ENCODE data around the gene EXOG. TPM values are rescaled to one million over a fixed set of nuclear protein-coding genes. Genes with fewer than 3 reads are reported as not detected.

Gene EXOG
- total and polyA plus RNA-seq, 2 experiments from 2014 or later, result 6.3 to 7.5 TPM

DNA sequence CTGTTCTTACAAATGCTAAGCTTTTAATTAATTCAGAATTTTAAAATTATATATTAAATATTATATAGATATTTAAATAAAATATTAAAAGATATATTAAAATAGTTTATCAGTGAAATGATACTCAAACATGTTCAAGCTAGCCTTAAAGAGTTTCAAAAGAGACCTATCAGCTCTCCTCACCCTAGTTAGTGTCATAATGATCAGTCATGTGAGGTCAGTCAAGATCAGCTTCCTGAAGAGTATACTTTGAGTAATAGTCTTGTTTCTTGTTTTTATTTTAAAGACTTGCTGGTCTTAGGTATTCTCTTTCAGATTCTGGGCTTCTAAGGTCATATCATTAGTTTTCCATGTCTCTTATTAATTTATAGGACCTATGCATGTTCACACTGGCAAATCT lies 14.5 kb downstream of the EXOG start:
- no peaks in the 10 kb centered on the region for H3K36me3 ChIP-seq (replicated peaks; ENCODE audit: insufficient read depth, low read depth)
- no peak for TF ChIP-seq EZH2 (IDR thresholded peaks at IDR 0.05; ENCODE audit: borderline replicate concordance)
- TF ChIP-seq EZH2phosphoT487 (IDR thresholded peaks at IDR 0.05; ENCODE audit: low read depth, severe bottlenecking, unreplicated experiment), result no peak
- TF ChIP-seq, protein P1, sequence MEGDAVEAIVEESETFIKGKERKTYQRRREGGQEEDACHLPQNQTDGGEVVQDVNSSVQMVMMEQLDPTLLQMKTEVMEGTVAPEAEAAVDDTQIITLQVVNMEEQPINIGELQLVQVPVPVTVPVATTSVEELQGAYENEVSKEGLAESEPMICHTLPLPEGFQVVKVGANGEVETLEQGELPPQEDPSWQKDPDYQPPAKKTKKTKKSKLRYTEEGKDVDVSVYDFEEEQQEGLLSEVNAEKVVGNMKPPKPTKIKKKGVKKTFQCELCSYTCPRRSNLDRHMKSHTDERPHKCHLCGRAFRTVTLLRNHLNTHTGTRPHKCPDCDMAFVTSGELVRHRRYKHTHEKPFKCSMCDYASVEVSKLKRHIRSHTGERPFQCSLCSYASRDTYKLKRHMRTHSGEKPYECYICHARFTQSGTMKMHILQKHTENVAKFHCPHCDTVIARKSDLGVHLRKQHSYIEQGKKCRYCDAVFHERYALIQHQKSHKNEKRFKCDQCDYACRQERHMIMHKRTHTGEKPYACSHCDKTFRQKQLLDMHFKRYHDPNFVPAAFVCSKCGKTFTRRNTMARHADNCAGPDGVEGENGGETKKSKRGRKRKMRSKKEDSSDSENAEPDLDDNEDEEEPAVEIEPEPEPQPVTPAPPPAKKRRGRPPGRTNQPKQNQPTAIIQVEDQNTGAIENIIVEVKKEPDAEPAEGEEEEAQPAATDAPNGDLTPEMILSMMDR (IDR thresholded peaks at IDR 0.05; ENCODE audit: poor library complexity), result no peak

DNA sequence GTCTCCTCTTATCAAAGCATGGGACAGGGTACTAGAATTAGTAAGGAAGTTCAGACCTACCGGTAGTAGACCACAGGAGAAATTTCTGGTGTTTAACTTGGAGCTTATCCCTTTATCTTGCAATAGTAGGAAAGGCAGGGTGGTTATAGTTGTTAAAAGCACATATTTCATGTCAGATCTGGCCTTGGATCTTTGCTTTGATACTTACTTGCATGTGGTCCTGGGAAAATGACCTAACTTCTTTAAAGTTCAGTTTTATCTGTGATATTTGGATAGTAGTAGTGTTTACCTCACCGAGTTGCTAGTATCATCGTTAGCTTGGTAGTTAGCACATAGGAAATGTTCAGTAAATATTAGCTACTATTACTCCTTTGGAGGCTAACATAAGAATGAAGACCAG lies 15.4 kb downstream of the EXOG start:
- Histone ChIP-seq H3K9me3 (ENCODE audit: low read depth) (no peaks in the 10 kb centered on the region), H3K4me3 (no peak overlapping the region), H3K79me2 (no peaks in the 10 kb centered on the region), H3K36me3 (replicated peaks; ENCODE audit: insufficient read depth, low read depth) (no peaks in the 10 kb centered on the region), H3K27ac (no peak overlapping the region), H2AFZ (no peak overlapping the region), H3K4me2 (no peak overlapping the region), H3K9me2 (replicated peaks; ENCODE audit: insufficient read depth) (no peaks in the 10 kb centered on the region), H3K4me1 (ENCODE audit: insufficient read depth) (no peaks in the 10 kb centered on the region), H4K20me1 (ENCODE audit: insufficient read depth, poor library complexity, severe bottlenecking) (no peaks in the 10 kb centered on the region), H3K27me3 (no peaks in the 10 kb centered on the region)
- DNase-seq (ENCODE audit: low spot score), result no peak
- 80% methylated on average over 3 of the region's 3 CpGs for WGBS (ENCODE audit: low lambda C conversion rate, missing lambda C conversion rate)
- no peak for TF ChIP-seq EZH2phosphoT487 (IDR thresholded peaks at IDR 0.05; ENCODE audit: low read depth, severe bottlenecking, unreplicated experiment)
- no peak for TF ChIP-seq EZH2 (IDR thresholded peaks at IDR 0.05; ENCODE audit: borderline replicate concordance)
- TF ChIP-seq, protein P1 (IDR thresholded peaks at IDR 0.05; ENCODE audit: poor library complexity), result no peak

More for the DNA sequence above, 14.5 kb downstream of the EXOG start:
- Histone ChIP-seq H3K27ac (no peak overlapping the region), H3K79me2 (no peaks in the 10 kb centered on the region), H3K27me3 (no peaks in the 10 kb centered on the region), H3K4me3 (no peak overlapping the region), H3K4me2 (no peak overlapping the region), H2AFZ (no peak overlapping the region), H3K4me1 (ENCODE audit: insufficient read depth) (no peaks in the 10 kb centered on the region), H4K20me1 (ENCODE audit: insufficient read depth, poor library complexity, severe bottlenecking) (no peaks in the 10 kb centered on the region), H3K9me2 (replicated peaks; ENCODE audit: insufficient read depth) (no peaks in the 10 kb centered on the region), H3K9me3 (ENCODE audit: low read depth) (no peaks in the 10 kb centered on the region)
- DNase-seq (ENCODE audit: low spot score), result no peak

DNA sequence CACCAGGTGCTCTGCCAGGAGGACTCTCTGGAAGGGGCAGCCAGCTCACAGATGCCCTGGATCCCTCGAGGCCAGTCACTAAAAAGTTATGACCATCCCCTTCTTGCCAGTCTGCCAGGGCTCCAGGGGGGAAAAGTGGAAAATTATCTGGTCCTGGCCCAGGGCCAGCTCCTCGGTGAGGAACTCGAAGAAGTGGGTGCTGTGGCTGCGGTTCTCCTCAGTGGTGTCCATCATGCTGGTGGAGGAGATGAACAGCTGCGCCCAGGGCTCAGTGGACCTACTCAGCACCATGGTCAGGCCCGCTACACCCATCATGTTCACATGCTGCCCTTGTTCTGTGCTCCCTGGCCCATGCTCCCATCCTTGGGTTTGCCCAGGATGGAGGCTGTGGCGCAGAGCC lies 19.2 kb downstream of the EXOG start:
- Histone ChIP-seq H3K36me3 (replicated peaks; ENCODE audit: insufficient read depth, low read depth) (no peaks in the 10 kb centered on the region), H3K4me1 (ENCODE audit: insufficient read depth) (no peaks in the 10 kb centered on the region), H3K27ac (no peak overlapping the region), H3K9me2 (replicated peaks; ENCODE audit: insufficient read depth) (no peaks in the 10 kb centered on the region), H4K20me1 (ENCODE audit: insufficient read depth, poor library complexity, severe bottlenecking) (no peaks in the 10 kb centered on the region), H3K79me2 (no peaks in the 10 kb centered on the region), H3K4me2 (no peak overlapping the region), H2AFZ (no peak overlapping the region), H3K9me3 (ENCODE audit: low read depth) (no peaks in the 10 kb centered on the region), H3K27me3 (no peaks in the 10 kb centered on the region), H3K4me3 (no peak overlapping the region)
- no peak for DNase-seq (ENCODE audit: low spot score)
- 94% methylated on average over 7 of the region's 7 CpGs for WGBS (ENCODE audit: low lambda C conversion rate, missing lambda C conversion rate)
- TF ChIP-seq, protein P1 (IDR thresholded peaks at IDR 0.05; ENCODE audit: poor library complexity), result no peak
- TF ChIP-seq EZH2 (IDR thresholded peaks at IDR 0.05; ENCODE audit: borderline replicate concordance) (no peak), EZH2phosphoT487 (IDR thresholded peaks at IDR 0.05; ENCODE audit: low read depth, severe bottlenecking, unreplicated experiment) (no peak)

DNA sequence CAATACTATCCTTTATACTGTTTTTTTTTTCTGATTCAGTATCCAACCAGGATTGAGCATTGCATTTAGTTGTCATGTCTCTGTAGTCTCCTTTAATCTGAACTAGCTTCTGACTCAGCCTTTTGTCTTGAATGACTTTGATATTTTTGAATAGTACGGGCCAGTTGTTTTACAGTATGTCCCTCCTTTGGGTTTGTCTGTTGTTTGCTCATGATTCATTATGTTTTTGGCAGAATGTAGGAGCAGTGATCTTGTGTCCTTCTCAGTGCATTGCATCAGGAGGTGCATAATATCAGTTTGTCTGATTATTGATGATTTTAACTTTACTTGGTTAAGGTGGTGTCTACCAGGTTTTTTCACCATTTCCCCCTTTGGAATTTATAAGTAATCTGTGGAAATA lies 20.5 kb downstream of the EXOG start:
- DNase-seq (ENCODE audit: low spot score), result no peak
- 92% methylated on average over 1 of the region's 1 CpG for WGBS (ENCODE audit: low lambda C conversion rate, missing lambda C conversion rate)
- no peak overlapping the region for H3K4me2 ChIP-seq
- H3K9me2 ChIP-seq (replicated peaks; ENCODE audit: insufficient read depth), result no peaks in the 10 kb centered on the region
- no peaks in the 10 kb centered on the region for H3K79me2 ChIP-seq
- no peak overlapping the region for H3K27ac ChIP-seq
- no peaks in the 10 kb centered on the region for H3K4me1 ChIP-seq (ENCODE audit: insufficient read depth)
- H3K4me3 ChIP-seq, result no peak overlapping the region
- H2AFZ ChIP-seq, result no peak overlapping the region
- H3K9me3 ChIP-seq (ENCODE audit: low read depth), result no peaks in the 10 kb centered on the region
- no peaks in the 10 kb centered on the region for H4K20me1 ChIP-seq (ENCODE audit: insufficient read depth, poor library complexity, severe bottlenecking)
- TF ChIP-seq EZH2 (IDR thresholded peaks at IDR 0.05; ENCODE audit: borderline replicate concordance) (no peak), EZH2phosphoT487 (IDR thresholded peaks at IDR 0.05; ENCODE audit: low read depth, severe bottlenecking, unreplicated experiment) (no peak)
- TF ChIP-seq, protein P1 (IDR thresholded peaks at IDR 0.05; ENCODE audit: poor library complexity), result no peak
- H3K36me3 ChIP-seq (replicated peaks; ENCODE audit: insufficient read depth, low read depth), result no peaks in the 10 kb centered on the region
- H3K27me3 ChIP-seq, result no peaks in the 10 kb centered on the region
